Stimulated activated CD8-positive, alpha-beta memory T cell treated with anti-CD3 and anti-CD28 coated beads, Interleukin-7, amount 100 ng/mL, for 48 hours (primary cell): ENCODE measurements around the gene PTGES2.
"Not testable (repeated sequence)": the region's sequence is repeated elsewhere in the genome, so short reads cannot be mapped to it uniquely, and the experiment has no call there.

Source experiments
- DNase-seq, 2 donors: peaks; one replicate each; pipeline ENCODE4 v3.0.0-alpha.2; 2020; ENCODE audit warnings: low read depth in 1 of 2; ENCODE audit errors: extremely low read depth in 1 of 2

PTGES2 gene

DNA sequence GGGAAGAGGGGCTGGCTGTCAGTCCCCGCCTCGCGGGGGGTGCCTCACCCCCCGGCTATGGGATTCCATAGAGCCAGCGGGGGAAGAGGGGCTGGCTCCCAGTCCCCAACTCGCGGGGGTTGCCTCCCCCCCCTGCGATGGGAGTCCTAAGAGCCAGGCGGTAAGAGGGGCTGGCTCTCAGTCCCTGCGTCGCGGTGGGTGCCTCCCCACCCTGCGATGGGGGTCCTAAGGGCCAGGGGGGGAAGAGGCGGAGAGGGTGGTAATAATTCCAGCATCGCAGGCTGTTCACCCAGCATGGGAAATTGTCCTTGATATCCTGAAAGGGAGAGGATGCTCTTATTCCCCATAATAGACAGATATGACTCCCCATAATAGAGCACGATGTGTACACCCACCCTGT is 12.1 kb upstream of the PTGES2 start:
- no peak for DNase-seq

GRCh38 chr9:128138001-128138400 is 10.5 kb upstream of the PTGES2 start:
- DNase-seq = no peak

DNA sequence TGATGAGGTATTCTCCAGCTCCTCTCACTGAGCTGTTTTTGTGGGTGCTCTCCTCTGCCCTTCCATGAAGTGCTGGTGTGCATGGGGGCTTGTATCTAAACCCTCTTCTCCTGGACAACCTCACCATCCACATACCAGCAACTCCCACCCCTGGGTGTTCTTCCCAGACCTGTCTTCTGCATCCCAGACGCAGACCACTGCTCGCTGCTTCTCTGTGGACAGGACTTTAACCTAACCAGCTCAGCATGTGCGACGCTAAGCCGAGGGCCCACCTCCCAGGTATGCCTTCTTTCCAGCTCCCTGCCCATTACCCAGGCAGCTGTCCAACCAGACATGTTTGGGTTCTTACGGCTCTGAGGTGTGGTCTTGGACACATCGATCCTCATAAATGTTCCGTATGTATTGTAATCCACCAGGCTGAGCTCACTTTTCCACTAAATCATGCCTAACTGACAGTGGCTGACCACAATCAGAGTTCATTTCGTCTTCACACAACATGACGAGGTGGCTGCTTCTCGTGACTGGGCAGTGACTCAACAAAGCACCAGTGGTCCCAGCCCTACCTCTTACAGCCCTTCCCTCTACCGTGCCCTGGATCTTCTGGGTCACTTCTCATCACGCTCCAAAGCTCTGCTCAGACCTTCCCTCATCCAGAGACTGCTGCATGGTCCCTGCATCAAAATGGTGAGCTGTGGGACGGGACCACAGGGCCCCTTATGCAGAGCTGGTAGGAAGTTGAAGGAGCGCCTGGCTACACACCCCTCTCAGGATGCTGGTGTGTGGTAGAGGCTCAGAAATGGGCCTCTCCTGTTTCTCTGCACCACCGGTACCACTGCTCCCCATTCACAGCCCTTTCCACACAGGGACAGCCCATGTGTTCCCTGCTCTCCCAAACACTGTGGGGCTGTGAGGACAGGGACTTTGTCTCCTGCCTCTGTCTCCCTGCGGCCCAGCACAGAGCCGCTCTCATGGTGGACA is 9.6 kb upstream of the PTGES2 start:
- no peak for DNase-seq

DNA sequence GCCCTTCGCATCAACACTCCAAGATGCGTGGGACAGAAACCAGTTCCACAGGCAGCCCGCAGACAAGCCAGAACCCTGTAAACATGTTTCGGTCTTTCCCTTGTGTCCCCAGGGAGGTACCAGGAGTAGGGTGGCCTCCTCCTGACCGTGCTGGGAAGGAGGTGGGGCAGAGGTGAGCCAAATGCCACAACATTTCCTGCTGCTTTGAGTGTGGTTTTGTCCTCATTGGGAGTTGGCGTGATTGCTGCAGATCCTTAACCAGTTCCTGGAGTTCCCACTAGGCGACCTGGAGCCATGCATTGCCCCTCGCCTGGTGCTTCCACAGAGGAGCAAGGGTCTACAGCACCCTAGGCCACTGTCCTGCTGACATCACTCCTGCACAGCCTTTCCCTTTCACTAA is 8.0 kb upstream of the PTGES2 start:
- not testable (repeated sequence) for DNase-seq

GRCh38 chr9:128132139-128132538 is 4.6 kb upstream of the PTGES2 start:
- DNase-seq = not testable (repeated sequence)

- DNase-seq = not testable (repeated sequence)
Observed at GRCh38 chr9:128131346-128131745, 3.8 kb upstream of the PTGES2 start.

GRCh38 chr9:128130651-128131050 is 3.1 kb upstream of the PTGES2 start:
- not testable (repeated sequence) for DNase-seq

GRCh38 chr9:128129976-128130590 is 2.6 kb upstream of the PTGES2 start:
- peak in 1 of 2 donors; percentile 37 for DNase-seq

GRCh38 chr9:128128836-128129590 is 1.5 kb upstream of the PTGES2 start:
- DNase-seq = no peak

- DNase-seq = peak; percentile 63 to 71
Observed at GRCh38 chr9:128127990-128128835, 684 bp upstream of the PTGES2 start.

DNA sequence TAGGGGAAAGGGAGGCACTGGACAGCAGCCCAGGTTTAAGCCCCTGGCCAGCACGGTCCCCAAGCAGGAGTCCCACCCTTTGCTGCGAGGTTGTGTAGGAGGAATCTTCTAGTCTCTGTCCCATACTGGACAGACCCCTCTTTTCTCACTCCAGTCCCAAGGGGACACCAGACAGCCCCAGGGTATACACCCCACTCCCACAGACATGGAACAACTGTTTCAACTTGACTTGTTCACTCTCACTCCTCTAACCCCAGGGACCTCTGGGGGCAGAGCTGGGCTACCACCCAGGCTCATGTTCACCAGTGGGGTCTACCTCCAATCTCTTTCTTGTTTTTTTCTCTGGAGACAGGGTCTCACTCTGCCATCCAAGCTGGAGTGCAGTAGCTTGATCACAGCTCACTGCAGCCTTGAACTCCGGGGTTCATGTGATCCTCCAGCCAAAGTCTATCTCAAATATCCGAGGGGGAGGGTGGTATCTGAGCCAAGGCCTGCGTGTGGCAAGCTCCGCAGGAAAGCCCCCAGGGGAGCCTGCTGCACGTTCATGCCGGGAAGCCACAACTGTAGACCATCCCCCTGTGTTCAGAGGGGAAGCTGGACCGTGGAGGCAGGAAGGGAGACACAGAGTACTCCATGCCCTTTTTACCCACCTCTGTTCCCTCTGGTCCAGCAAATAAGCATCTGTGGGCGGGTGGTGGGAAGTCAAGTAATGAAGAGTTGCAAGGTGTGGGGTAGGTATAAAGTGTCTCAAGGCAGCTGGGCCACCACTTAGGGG is 1.8 kb downstream of the PTGES2 start:
- no peak for DNase-seq

DNA sequence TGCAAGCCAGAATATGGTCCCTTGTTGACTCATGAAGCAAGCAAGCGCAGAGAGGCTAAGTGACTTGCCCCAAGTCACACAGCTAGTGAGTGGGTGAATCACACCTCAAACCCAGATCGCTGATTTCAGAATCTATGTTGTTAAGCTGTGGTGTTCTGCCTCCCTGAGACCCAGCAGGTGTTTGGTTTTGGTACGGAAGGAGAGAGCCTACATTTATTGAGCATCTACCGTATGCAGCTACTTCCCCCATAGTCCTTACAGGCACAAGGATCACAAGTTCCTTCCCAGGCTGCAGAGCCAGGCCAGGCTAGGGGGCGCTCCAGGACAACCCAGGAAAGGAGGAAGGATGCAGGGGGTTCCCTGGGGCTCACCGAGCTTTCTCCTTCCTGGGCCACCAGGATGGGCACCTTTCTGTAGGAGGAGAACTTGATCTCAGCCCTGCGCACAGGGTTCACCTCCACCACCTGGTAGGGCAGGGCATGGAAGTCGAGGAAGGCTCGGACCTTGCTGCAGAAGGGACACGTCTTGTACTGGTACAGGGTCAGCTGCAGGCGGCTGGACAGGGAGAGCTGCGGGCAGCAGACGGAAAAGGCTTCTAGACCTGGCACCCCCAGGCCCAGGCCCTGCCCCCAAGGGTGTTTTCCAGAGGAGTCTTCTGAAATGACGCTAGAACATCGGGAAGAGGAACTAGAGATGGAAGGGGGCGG is 2.5 kb downstream of the PTGES2 start:
- no peak for DNase-seq

- DNase-seq = no peak
Observed at GRCh38 chr9:128124451-128124850, 3.1 kb downstream of the PTGES2 start.

DNA sequence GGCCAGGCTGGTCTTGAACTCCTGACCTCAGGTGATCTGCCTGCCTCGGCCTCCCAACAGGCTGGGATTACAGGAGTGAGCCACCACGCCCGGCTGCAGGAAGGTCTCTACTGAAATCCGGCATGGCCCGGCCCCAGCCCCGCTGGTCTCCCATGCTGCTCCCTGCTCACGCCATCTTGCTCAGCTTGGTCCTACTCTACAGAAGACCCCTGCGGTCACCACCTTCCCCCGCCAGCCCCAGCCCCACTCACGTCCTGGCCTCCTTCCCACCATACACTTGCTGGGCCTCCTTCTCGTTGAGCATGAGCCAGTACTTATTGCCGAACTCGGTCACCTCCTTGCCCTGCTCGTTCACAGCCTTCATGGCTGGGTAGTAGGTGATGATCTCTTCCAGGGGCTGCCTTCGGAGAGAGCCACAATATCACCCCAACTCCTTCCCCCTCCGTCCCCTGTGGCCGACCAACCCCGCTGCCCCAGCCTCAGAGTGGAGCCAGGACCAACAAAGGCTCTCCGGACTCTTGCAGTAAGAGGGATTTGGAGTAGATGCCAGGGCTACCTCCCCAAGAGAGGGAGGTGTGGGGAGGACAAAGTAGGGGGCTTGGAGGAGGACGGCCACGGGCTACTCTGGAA is 4.0 kb downstream of the PTGES2 start:
- no peak for DNase-seq

GRCh38 chr9:128122809-128123175 is 4.7 kb downstream of the PTGES2 start:
- no peak for DNase-seq

DNA sequence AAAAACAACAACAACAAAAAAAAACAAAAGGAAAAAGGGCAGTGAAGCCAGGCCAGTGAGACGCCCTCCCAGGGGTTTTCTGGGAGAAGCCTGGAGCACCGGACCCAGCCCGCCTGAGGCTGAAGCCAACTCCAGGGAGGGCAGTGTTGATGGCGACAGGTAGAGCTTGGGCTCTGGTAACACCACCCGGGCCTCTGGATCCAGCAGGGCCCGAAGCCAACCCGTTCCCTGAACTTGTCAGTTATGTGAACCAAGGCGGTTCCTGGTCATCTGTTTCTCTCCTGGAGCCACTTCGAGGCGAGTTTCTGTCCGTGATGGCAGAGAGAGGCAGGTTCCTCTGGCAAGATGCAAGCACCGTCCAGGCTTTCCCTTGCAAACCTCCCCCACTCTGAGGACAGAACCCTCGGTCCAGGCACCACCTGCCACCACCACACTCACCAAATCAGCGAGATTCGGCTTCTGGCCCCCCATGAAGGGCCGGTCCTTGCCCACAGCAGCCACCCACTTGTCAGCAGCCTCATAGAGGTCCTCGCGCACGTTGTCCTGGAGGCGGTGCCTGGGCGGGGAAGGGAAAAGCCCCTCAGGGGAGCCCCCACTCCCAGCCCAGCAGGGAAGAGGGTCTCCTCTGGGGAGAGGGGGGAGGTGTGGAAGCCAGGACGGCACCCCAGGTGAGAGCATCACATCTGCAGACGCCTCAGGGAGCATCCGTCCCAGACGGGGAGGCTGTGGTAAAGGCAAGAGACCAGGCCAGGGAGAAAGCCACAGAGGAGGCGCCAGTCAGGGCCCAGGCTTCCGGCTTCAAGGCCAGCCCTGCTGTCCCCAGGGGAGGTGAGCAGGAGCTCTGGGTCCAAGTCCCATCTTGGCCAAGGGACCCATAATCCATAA is 5.4 kb downstream of the PTGES2 start:
- DNase-seq = no peak

- DNase-seq = no peak
Observed at GRCh38 chr9:128121466-128121810, 6.1 kb downstream of the PTGES2 start.
